MCF 10A (cell line): ENCODE data around the gene SLC25A34. TPM values are rescaled to one million over a fixed set of nuclear protein-coding genes. Genes with fewer than 3 reads are reported as not detected.

ENCODE experiments used
- Bru-seq: library from RNA; stranded (reverse); fragments of 400-500 nt; gene quantifications from one replicate; lab custom pipeline; 2021; lab: Mats Ljungman, UMichigan
- BruChase-seq, 2 experiments: library from RNA; stranded (reverse); fragments of 400-500 nt; gene quantifications; one replicate each; lab custom pipeline; 2021; lab: Mats Ljungman, UMichigan
- BruUV-seq: library from RNA; stranded (reverse); fragments of 400-500 nt; replicated peaks from 2 replicates; lab custom pipeline; 2021; lab: Mats Ljungman, UMichigan
- CTCF ChIA-PET: fragments of 300-600 bp; sonication (Branson Sonifier 250); formaldehyde crosslinking; extraction: SDS; loops from one replicate; lab custom pipeline; 2021; ENCODE audit warnings: antibody characterized with exemption, inconsistent platforms; lab: Yijun Ruan, JAX
- POLR2A ChIA-PET: fragments of 300-600, 350-650 bp; sonication (Branson Sonifier 250); formaldehyde crosslinking; extraction: SDS; loops from one replicate; lab custom pipeline; 2020; ENCODE audit warnings: antibody characterized with exemption, inconsistent platforms; lab: Yijun Ruan, JAX
- DNase-seq: peaks from one replicate; pipeline ENCODE4 v3.0.0-alpha.2; 2018; ENCODE audit not compliant: unreplicated experiment
- H3K27ac Mint-ChIP-seq: one replicate; pipeline ENCODE4 v1.8.0; 2022; ENCODE audit warnings: mild to moderate bottlenecking, low read depth, mixed read lengths; ENCODE audit not compliant: unreplicated experiment
- H3K27me3 Mint-ChIP-seq: one replicate; pipeline ENCODE4 v1.8.0; 2022; ENCODE audit warnings: mixed read lengths; ENCODE audit not compliant: insufficient read depth, unreplicated experiment
- H3K36me3 Mint-ChIP-seq: one replicate; pipeline ENCODE4 v1.8.0; 2022; ENCODE audit warnings: mild to moderate bottlenecking, moderate library complexity, mixed read lengths; ENCODE audit not compliant: insufficient read depth, unreplicated experiment
- H3K4me1 Mint-ChIP-seq: one replicate; pipeline ENCODE4 v1.8.0; 2022; ENCODE audit warnings: mixed read lengths; ENCODE audit not compliant: insufficient read depth, unreplicated experiment
- H3K4me3 Mint-ChIP-seq: one replicate; pipeline ENCODE4 v1.8.0; 2022; ENCODE audit warnings: mild to moderate bottlenecking, moderate library complexity, mixed read lengths; ENCODE audit not compliant: unreplicated experiment
- H3K9me3 Mint-ChIP-seq: one replicate; pipeline ENCODE4 v1.8.0; 2022; ENCODE audit warnings: mixed read lengths; ENCODE audit not compliant: unreplicated experiment
- CTCF ChIP-seq: fragments of 200-600 bp; IDR thresholded peaks from one replicate; pipeline ENCODE4 v1.8.0; 2022; ENCODE audit warnings: antibody characterized with exemption, mild to moderate bottlenecking; ENCODE audit not compliant: unreplicated experiment
- intact Hi-C: fragments of 100-400 bp; cut with micrococcal nuclease; formaldehyde crosslinking; loops from 2 replicates; pipeline ENCODE4 v1.14.1; 2022
- long read RNA-seq: library from polyadenylated mRNA; stranded (forward); transcript quantifications from one replicate; pipeline ENCODE4 v2.0.0, GENCODE V29; 2022
- total RNA-seq: library from RNA; stranded (reverse); gene quantifications from 2 replicates; pipeline ENCODE4 v1.2.3, GENCODE V29; 2022

Gene SLC25A34
- total RNA-seq (0.79 and 1.3 TPM in 2 replicates), Bru-seq, nascent RNA (percentile 42 among the genes with signal in this experiment), BruChase-seq, experiment 1, labeled RNA remaining after a 6-hour chase (percentile 66 among the genes with signal in this experiment), BruChase-seq, experiment 2, labeled RNA remaining after a 2-hour chase (percentile 55 among the genes with signal in this experiment)
- long read RNA-seq, partial matches to known transcripts = 0 of 2 reads
- long read RNA-seq, other reads (novel, unspliced or antisense) = 1 of 2 reads

- Mint-ChIP-seq H3K9me3 (no peaks in the 10 kb centered on the region), H3K27ac (no peak within 1 kb of the TSS), H3K4me1 (peaks cover 3% of the 10 kb centered on the region), H3K4me3 (no peak within 1 kb of the TSS), H3K36me3 (peaks cover 17% of the 10 kb centered on the region), H3K27me3 (no peaks in the 10 kb centered on the region)
- intact Hi-C loops = no loop called here
- no peak for TF ChIP-seq CTCF
- no TSS peak for BruUV-seq
- ChIA-PET CTCF (interaction anchor here (0.5 to 0.7 kb wide), 4 partner anchors 41 to 597 kb away, joined by 3 read pairs; no protein-coding TSS in a partner anchor), POLR2A (interaction anchor here (1.4 kb wide), 1 partner anchor 56 kb away, joined by 3 read pairs; no protein-coding TSS in a partner anchor)
- DNase-seq = no peak
Observed at GRCh38 chr1:15736038-15736891, at the start of gene SLC25A34. Gene SLC25A34 (plus strand): TSS chr1:15736258. CDS start chr1:15736486, 228 bp downstream.

GRCh38 chr1:15687446-15687845 lies 48.6 kb upstream of the SLC25A34 start:
- peaks cover 19% of the 10 kb centered on the region for H3K4me1 Mint-ChIP-seq
- H3K27me3 Mint-ChIP-seq = no peaks in the 10 kb centered on the region
- no peak overlapping the region for H3K27ac Mint-ChIP-seq
- CTCF ChIA-PET = no interaction called here
- TF ChIP-seq CTCF = no peak
- no peak for DNase-seq
- POLR2A ChIA-PET = interaction anchor here (4.0 kb wide), 1 partner anchor 16 kb away, joined by 19 read pairs; no protein-coding TSS in a partner anchor
- no peak overlapping the region for H3K4me3 Mint-ChIP-seq
- no peaks in the 10 kb centered on the region for H3K9me3 Mint-ChIP-seq
- no TSS peak for BruUV-seq
- intact Hi-C loops = no loop called here
- H3K36me3 Mint-ChIP-seq = peaks cover 17% of the 10 kb centered on the region

- no TSS peak for BruUV-seq
- Mint-ChIP-seq H3K27ac (no peak overlapping the region), H3K36me3 (peaks cover 30% of the 10 kb centered on the region), H3K4me3 (no peak overlapping the region), H3K9me3 (no peaks in the 10 kb centered on the region), H3K4me1 (peaks cover 8% of the 10 kb centered on the region), H3K27me3 (no peaks in the 10 kb centered on the region)
- intact Hi-C loops = no loop called here
- DNase-seq = no peak
- no peak for TF ChIP-seq CTCF
- CTCF ChIA-PET = interaction anchor here (1.6 kb wide), 1 partner anchor 51 kb away, joined by 9 read pairs; no protein-coding TSS in a partner anchor
- POLR2A ChIA-PET = interaction anchor here (1.1 to 1.2 kb wide), 2 partner anchors 12 to 13 kb away, joined by 3 to 5 read pairs; no protein-coding TSS in a partner anchor
Observed at GRCh38 chr1:15690317-15690716, 45.7 kb upstream of the SLC25A34 start.
